Kidney epithelial cell (primary cell): ENCODE data around the gene SLC7A11. TPM values are rescaled to one million over a fixed set of nuclear protein-coding genes. Genes with fewer than 3 reads are reported as not detected.

Experiments
- DNase-seq: peaks from one replicate; pipeline ENCODE4 v3.0.0-alpha.2; 2010; ENCODE audit warnings: low read depth
- H3K27me3 ChIP-seq: 2 replicates; pipeline ENCODE4 v1.6.0; 2011; ENCODE audit warnings: low read length; ENCODE audit not compliant: control insufficient read depth, insufficient read depth
- H3K36me3 ChIP-seq: 2 replicates; pipeline ENCODE4 v1.5.1; 2011; ENCODE audit warnings: low read length; ENCODE audit not compliant: control insufficient read depth, insufficient read depth
- H3K4me3 ChIP-seq: 2 replicates; pipeline ENCODE4 v1.5.1; 2011; ENCODE audit warnings: low read depth, mild to moderate bottlenecking, control low read depth, low read length
- CTCF ChIP-seq: IDR thresholded peaks from 2 replicates; pipeline ENCODE4 v1.5.1; 2011; ENCODE audit warnings: mild to moderate bottlenecking, moderate library complexity, low read length, control low read depth, inconsistent platforms; ENCODE audit not compliant: insufficient read depth, poor library complexity, severe bottlenecking
- total RNA-seq: library from RNA; depleted of rRNA; stranded (reverse); fragments of >200 nt; gene quantifications from 2 replicates; pipeline ENCODE4 v1.2.3, GENCODE V29; 2015

The SLC7A11 gene
- total RNA-seq, 1 donor from 2014 or later = 31.7 TPM

GRCh38 chr4:138192113-138192512 is 50.0 kb downstream of the SLC7A11 start:
- no peak for DNase-seq
- H3K27me3 ChIP-seq = no peaks in the 10 kb centered on the region
- TF ChIP-seq CTCF = no peak
- H3K4me3 ChIP-seq = no peak overlapping the region
- no peaks in the 10 kb centered on the region for H3K36me3 ChIP-seq

GRCh38 chr4:138190452-138190858 is 51.7 kb downstream of the SLC7A11 start:
- DNase-seq = no peak

GRCh38 chr4:138189206-138189605 is 52.9 kb downstream of the SLC7A11 start:
- Histone ChIP-seq H3K36me3 (no peaks in the 10 kb centered on the region), H3K4me3 (no peak overlapping the region), H3K27me3 (no peaks in the 10 kb centered on the region)
- no peak for TF ChIP-seq CTCF
- DNase-seq = no peak

More at GRCh38 chr4:138190452-138190858, 51.7 kb downstream of the SLC7A11 start:
- TF ChIP-seq CTCF = no peak
- Histone ChIP-seq H3K4me3 (no peak overlapping the region), H3K36me3 (no peaks in the 10 kb centered on the region), H3K27me3 (no peaks in the 10 kb centered on the region)

- Histone ChIP-seq H3K4me3 (no peak overlapping the region), H3K36me3 (no peaks in the 10 kb centered on the region), H3K27me3 (no peaks in the 10 kb centered on the region)
- DNase-seq = no peak
- TF ChIP-seq CTCF = no peak
Measured at GRCh38 chr4:138188406-138189084, 53.6 kb downstream of the SLC7A11 start.

GRCh38 chr4:138185859-138186645 is 56.1 kb downstream of the SLC7A11 start:
- no peak for DNase-seq
- Histone ChIP-seq H3K27me3 (no peaks in the 10 kb centered on the region), H3K36me3 (no peaks in the 10 kb centered on the region), H3K4me3 (no peak overlapping the region)
- no peak for TF ChIP-seq CTCF
